HG03558 (cell line): ENCODE data around the gene SLC30A3.

Experiments used
- ATAC-seq: cut with Tn5 transposase; IDR thresholded peaks from one replicate; pipeline ENCODE4 v1.9.1; 2021; ENCODE audit warnings: moderate number of reproducible peaks; ENCODE audit not compliant: unreplicated experiment; ENCODE audit errors: extremely low read depth

The SLC30A3 gene

DNA sequence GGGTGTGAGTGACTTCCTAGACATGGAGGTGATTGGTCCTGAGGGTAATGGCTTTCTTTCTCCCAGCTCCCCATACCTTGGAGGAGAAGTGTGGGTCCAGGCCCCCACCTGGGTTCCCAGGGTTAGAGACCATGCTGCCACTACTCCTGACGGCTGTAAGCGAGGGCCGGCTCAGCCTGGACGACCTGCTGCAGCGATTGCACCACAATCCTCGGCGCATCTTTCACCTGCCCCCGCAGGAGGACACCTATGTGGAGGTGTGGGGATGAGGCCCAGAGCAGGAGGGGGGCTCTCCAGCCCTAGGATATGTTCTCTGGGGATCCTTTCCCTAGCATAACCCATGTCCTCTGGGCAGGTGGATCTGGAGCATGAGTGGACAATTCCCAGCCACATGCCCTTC, 23.9 kb downstream of the SLC30A3 start:
- ATAC-seq, result no peak

GRCh38 chr2:27237341-27237945, 25.4 kb downstream of the SLC30A3 start:
- no peak for ATAC-seq

DNA sequence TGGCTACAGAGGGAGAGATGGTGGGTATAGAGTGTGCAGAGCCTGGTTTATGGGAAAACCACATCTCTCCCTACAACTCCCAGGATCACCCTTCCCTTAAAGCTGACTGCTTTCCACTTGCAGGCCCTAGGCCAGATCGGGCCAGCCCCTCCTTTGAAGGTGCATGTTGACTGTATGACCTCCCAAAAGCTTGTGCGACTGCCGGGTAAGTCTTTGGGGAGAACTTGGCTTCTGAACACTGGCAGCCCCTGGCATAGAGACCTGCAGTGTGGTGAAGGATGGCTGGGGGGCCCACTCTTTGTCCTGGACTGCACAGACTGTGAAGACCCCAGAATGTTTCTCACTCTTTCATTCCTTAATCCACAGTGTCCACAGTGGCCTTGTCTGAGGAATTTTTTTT, 26.2 kb downstream of the SLC30A3 start:
- no peak for ATAC-seq

DNA sequence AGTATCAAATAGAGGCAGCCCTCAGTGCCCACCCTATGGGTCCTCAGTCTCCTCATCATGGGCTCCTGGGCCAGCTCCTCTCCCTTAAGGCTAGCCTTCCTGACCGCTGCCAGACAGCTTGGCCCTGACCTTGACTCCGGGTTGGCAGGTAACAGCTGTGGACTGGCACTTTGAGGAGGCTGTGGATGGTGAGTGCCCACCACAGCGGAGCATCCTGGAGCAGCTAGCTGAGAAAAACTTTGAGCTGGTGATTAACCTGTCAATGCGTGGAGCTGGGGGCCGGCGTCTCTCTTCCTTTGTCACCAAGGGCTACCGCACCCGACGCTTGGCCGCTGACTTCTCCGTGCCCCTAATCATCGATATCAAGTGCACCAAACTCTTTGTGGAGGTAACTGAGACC, 26.7 kb downstream of the SLC30A3 start:
- no peak for ATAC-seq

GRCh38 chr2:27233341-27233740, 29.5 kb downstream of the SLC30A3 start:
- no peak for ATAC-seq

- no peak for ATAC-seq
Measured at GRCh38 chr2:27231921-27232320, 30.9 kb downstream of the SLC30A3 start.

DNA sequence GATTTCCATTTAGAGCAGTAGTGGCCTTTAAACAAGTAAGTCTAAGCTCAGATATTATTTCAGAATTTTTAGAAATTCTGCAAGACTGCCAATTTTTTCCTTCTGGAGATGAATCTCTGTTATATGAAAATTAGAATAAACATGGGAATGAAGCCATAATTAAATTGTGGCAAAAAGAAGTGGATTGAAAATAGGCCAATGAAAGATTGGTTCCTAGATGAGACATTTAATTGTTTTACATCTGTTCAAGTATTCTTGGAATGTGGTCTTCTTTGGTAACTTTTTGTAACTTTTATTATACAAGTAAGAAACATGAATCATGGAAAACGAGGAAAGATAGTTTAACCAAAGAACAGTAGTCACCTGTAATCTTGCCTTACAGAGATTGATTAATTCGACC, 35.3 kb downstream of the SLC30A3 start:
- ATAC-seq, result no peak

DNA sequence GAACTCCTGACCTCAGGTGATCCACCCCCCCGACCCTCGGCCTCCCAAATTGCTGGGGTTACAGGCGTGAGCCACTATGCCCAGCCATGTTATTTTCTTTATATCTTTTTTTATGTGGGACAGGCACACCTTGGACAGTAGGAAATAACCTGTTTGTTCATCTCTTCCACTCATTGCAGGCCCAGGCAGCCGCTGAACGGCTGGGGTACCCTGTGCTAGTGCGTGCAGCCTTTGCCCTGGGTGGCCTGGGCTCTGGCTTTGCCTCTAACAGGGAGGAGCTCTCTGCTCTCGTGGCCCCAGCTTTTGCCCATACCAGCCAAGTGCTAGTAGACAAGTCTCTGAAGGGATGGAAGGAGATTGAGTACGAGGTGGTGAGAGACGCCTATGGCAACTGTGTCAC, 37.3 kb downstream of the SLC30A3 start:
- no peak for ATAC-seq

DNA sequence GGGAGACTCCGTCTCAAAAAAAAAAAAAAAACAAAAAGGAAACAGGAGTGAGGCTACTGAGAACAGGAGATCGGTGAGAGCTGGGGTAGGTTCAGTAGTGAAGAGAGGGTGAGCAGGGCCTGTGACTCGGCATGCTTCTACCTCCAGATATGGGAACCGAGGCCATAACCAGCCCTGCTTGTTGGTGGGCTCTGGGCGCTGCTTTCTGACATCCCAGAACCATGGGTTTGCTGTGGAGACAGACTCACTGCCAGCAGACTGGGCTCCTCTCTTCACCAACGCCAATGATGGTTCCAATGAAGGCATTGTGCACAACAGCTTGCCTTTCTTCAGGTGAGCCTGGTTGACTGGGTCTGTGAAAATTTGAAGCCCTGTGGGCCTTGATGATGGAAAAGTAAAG, 39.4 kb downstream of the SLC30A3 start:
- ATAC-seq, result no peak

- no peak for ATAC-seq
Measured at GRCh38 chr2:27222407-27222806, 40.4 kb downstream of the SLC30A3 start.

DNA sequence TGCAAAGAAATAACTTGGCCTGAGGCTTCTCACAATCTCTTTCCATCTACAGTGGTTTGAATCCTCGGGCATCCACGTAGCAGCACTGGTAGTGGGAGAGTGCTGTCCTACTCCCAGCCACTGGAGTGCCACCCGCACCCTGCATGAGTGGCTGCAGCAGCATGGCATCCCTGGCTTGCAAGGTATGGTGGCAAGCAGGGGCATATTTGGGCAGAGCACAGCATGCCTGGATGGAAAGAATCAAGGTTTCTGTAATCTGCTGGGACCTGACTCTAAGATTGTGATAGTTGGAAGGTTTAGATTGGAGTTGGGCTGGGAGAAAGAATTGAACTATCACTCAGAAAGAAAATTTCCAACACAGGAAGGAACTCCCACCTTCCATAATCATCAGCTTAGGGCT, 41.7 kb downstream of the SLC30A3 start:
- ATAC-seq, result no peak

DNA sequence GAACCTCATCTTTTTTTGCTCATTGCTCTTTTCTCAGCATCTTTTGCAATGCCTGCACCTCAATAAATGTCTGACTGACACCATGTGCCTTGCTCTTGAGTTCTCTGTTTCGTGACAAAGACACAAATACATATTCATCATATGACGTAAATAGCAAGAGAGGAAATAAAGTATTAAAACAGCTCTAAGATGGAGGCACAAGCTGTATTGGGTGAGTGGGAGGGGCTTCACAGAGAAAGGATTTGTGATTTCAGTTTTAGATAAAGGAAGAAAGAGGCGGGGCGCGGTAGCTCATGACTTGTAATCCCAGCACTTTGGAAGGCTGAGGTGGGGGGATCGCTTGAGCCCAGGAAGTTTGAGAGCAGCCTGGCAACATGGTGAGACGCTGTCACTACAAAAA, 42.8 kb downstream of the SLC30A3 start:
- no peak for ATAC-seq

- ATAC-seq, result no peak
Measured at GRCh38 chr2:27219091-27219490, 43.8 kb downstream of the SLC30A3 start.

DNA sequence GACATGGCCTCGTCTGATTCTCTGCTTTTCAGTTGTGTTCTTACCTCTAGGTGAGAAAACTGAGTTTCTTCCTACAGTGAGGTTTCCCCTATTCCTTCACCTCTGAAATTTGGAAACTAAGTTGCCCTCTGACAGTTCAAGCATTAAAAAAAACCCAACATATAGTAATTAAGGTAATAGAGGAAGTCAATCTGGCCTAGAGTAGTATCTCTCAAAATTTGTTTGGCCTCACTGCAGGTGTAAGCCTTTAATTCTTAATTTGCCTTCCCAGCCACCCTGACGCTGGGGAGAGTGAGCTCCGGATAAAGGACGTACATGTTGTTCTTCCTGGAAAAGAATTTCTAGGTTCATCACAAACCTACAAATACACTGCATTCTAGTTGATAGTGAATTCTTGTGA, 44.2 kb downstream of the SLC30A3 start:
- no peak for ATAC-seq

DNA sequence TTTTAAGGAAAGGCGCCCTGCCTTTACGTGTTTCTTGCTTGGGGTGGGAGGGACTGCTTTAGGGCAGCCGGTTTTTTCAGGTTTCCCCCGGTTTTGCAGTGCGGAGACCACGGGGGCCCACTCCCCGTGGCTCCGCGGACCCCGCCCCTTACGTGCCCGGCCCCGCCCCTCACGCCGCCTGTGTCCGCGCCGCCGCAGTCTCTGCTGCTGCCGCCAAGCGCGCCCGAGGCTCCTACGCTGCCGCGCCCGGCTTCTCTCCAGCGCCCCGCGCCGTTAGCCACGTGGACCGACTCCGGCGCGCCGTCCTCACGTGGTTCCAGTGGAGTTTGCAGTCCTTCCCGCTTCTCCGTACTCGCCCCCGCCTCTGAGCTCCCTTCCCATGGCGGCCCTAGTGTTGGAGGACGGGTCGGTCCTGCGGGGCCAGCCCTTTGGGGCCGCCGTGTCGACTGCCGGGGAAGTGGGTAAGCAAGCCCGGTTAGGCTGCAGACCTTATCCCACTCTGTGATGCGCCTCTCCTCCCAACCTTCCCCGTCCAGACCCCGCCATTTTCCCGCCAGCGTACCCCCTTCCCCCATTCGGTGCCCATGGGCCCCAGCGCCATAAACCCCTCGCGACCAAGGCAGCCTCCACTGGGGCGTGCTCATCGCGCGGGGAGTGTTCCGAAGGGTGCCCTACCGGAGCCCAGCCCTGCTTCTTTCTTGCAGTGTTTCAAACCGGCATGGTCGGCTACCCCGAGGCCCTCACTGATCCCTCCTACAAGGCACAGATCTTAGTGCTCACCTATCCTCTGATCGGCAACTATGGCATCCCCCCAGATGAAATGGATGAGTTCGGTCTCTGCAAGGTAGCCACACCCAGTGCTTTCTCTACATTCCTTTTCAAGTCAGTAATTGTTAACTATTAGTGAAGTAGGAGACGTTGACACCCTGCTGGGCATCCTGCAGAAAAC, 45.4 kb downstream of the SLC30A3 start, which contains the start of gene CAD:
TSS of gene CAD (plus strand) at position 197 of the 949 bp plus-strand sequence. CDS start at position 380, 183 bp downstream.
- ATAC-seq, result peak; percentile 66

DNA sequence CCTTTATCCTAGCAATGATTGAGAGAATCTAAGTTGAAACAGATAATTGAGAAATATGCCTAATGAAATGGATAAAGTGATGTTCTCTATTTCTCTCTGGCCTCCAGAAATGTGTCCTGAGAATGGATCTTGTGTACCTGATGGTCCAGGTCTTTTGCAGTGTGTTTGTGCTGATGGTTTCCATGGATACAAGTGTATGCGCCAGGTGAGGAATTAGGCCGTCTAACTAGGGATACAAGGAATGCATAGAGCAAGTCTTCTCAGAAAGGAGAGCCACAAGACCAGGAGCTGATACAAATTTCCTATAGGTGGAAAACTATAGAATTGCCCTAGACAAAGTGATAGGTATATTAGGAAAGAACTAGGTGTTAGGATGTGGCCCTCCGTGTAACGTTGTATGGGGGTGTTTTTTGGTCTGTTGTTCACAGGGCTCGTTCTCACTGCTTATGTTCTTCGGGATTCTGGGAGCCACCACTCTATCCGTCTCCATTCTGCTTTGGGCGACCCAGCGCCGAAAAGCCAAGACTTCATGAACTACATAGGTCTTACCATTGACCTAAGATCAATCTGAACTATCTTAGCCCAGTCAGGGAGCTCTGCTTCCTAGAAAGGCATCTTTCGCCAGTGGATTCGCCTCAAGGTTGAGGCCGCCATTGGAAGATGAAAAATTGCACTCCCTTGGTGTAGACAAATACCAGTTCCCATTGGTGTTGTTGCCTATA, 46.3 kb downstream of the SLC30A3 start:
- no peak for ATAC-seq

DNA sequence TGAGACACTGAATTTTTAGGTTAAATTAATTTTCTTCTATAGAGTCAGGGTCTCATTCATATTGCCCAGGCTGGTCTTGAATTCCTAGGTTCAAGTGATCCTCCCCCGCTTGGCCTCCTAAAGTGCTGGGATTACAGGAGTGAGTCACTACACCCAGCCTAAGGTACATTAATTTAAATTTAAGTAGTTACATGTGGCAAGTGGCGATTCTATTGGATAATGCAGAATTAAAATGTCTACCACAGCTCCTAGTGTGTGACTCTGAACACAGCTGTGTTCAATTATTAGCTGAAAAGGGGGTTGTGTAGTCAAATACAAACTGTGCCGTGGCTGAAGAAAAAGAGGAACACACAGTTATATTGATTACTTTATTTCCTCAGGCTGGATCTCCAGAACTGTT, 47.9 kb downstream of the SLC30A3 start:
- ATAC-seq, result no peak

DNA sequence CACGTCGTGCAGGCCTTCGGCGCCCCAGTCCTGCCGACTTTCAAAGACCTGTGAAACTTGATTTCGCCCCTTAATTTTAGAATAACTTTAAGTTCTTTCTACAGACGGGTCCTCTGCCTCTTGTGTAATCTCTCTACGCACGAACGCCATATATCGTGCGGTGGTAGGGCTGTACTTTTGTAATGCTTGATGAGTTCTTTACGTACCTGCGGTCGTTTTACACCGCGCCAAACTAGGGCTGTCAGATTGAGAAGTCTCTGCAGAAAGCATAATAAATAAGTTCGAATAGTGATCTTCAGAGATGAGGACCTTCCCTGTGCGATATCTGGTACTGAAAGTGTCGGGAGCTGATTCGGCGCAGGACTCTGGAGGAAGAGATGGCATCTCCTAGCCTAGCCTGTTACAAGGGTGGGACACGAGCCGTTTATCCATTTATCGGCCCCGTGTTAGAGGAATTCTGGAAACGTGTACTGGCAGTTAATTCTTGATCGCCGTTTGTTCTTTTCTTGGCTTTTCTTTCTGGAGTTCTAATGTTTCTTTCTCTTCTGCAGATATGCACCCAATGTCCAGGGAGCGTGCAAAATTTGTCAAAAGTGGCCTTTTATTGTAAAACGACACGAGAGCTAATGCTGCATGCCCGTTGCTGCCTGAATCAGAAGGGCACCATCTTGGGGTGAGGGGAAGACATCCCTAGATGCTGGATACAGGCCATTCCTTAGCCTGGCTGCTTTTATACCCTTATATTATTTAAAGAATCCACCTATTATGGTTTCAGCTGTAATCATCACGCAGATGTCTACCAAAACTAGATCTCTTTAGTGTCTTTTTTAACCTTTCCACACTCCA, 50.0 kb downstream of the SLC30A3 start:
- ATAC-seq, result no peak

GRCh38 chr2:27211943-27212625, 50.8 kb downstream of the SLC30A3 start, which contains the start of the genes ATRAID and SLC5A6:
Gene ATRAID, plus strand, starts transcription at chr2:27212041. Its CDS starts 328 bp downstream, at chr2:27212369.
Gene SLC5A6, minus strand, starts transcription at chr2:27212268. Its CDS starts 4,618 bp downstream, at chr2:27207650.
- peak; percentile 25 for ATAC-seq
